Suprapubic skin (tissue), 4 donors: Measurements from ENCODE around the gene ANTXR2. TPM values are rescaled to one million over a fixed set of nuclear protein-coding genes. Genes with fewer than 3 reads are reported as not detected.

ENCODE experiments used
- DNase-seq, 2 donors: peaks; one replicate each; pipeline ENCODE4 v3.0.0-alpha.2; 2019; ENCODE audit warnings: low spot score in 2 of 2
- H3K27ac ChIP-seq: fragments of 200-600 bp; sonication (generic); one replicate; pipeline ENCODE4 v1.5.1; 2019
- H3K27me3 ChIP-seq: fragments of 200-600 bp; sonication (generic); one replicate; pipeline ENCODE4 v1.5.1; 2019
- H3K36me3 ChIP-seq: fragments of 200-600 bp; sonication (generic); one replicate; pipeline ENCODE4 v1.5.1; 2019
- H3K4me1 ChIP-seq: fragments of 200-600 bp; sonication (generic); one replicate; pipeline ENCODE4 v1.5.1; 2019
- H3K4me3 ChIP-seq: fragments of 200-600 bp; sonication (generic); one replicate; pipeline ENCODE4 v1.5.1; 2019; ENCODE audit warnings: mild to moderate bottlenecking
- H3K9me3 ChIP-seq: fragments of 200-600 bp; sonication (generic); one replicate; pipeline ENCODE4 v1.5.1; 2019
- CTCF ChIP-seq, 2 donors: fragments of 200-600 bp in 1 of 2; fragments of 450-650 bp in 1 of 2; sonication (generic) in 1 of 2; IDR thresholded peaks; one replicate each; pipeline ENCODE4 v1.5.1; 2016 to 2019; ENCODE audit warnings: antibody characterized with exemption in 2 of 2, mild to moderate bottlenecking in 1 of 2, moderate library complexity in 1 of 2
- EP300 ChIP-seq: sonication (generic); formaldehyde crosslinking; IDR thresholded peaks from one replicate; pipeline ENCODE4 v1.6.1; 2017; ENCODE audit warnings: antibody characterized with exemption
- POLR2A ChIP-seq, 2 donors: fragments of 450-650 bp; IDR thresholded peaks; one replicate each; pipeline ENCODE4 v1.6.1; 2017; ENCODE audit warnings: antibody characterized with exemption in 2 of 2, mild to moderate bottlenecking in 2 of 2, moderate library complexity in 2 of 2
- POLR2AphosphoS5 ChIP-seq, 3 donors: sonication (generic); formaldehyde crosslinking; IDR thresholded peaks; one replicate each; pipeline ENCODE4 v1.6.1; 2017; ENCODE audit warnings: antibody characterized with exemption in 3 of 3
- WGBS: methylation state at CpG from one replicate; pipeline ENCODE4 v1.1.5; 2018; 5-methylcytosine and 5-hydroxymethylcytosine counted together
- total RNA-seq, 4 donors: library from RNA; depleted of rRNA; stranded (reverse); fragments of >200 nt; gene quantifications; one replicate each; pipeline ENCODE4 v1.1.0, GENCODE V29; 2016

The ANTXR2 gene
- total RNA-seq, 4 donors from 2014 or later, result 9.8 to 22.2 (median 12.8) TPM

GRCh38 chr4:80078346-80079092 is 5.5 kb upstream of the ANTXR2 start:
- H3K9me3 ChIP-seq, result no peaks in the 10 kb centered on the region
- WGBS, result 95% methylated on average over 3 of the region's 3 CpGs
- TF ChIP-seq POLR2AphosphoS5 (IDR thresholded peaks at IDR 0.05) (no peak), CTCF (IDR thresholded peaks at IDR 0.05) (no peak), POLR2A (IDR thresholded peaks at IDR 0.05) (no peak), EP300 (no peak)
- H3K27ac ChIP-seq, result no peak overlapping the region
- no peak overlapping the region for H3K4me3 ChIP-seq
- H3K36me3 ChIP-seq, result no peaks in the 10 kb centered on the region
- no peaks in the 10 kb centered on the region for H3K27me3 ChIP-seq
- H3K4me1 ChIP-seq, result peaks cover 7% of the 10 kb centered on the region
- DNase-seq, result no peak

- 53% methylated on average over 5 of the region's 5 CpGs for WGBS
- H3K27me3 ChIP-seq, result no peaks in the 10 kb centered on the region
- DNase-seq, result no peak
- H3K27ac ChIP-seq, result no peak overlapping the region
- H3K4me1 ChIP-seq, result peaks cover 12% of the 10 kb centered on the region
- TF ChIP-seq POLR2AphosphoS5 (IDR thresholded peaks at IDR 0.05), result no peak
- no peak for TF ChIP-seq POLR2A (IDR thresholded peaks at IDR 0.05)
- TF ChIP-seq EP300, result no peak
- TF ChIP-seq CTCF (IDR thresholded peaks at IDR 0.05), result no peak
- H3K4me3 ChIP-seq, result no peak overlapping the region
- no peaks in the 10 kb centered on the region for H3K9me3 ChIP-seq
- H3K36me3 ChIP-seq, result no peaks in the 10 kb centered on the region
Measured at GRCh38 chr4:80077639-80078038, 4.6 kb upstream of the ANTXR2 start.

- Histone ChIP-seq H3K36me3 (no peaks in the 10 kb centered on the region), H3K4me1 (peaks cover 14% of the 10 kb centered on the region), H3K4me3 (no peak overlapping the region), H3K27me3 (no peaks in the 10 kb centered on the region), H3K9me3 (no peaks in the 10 kb centered on the region), H3K27ac (no peak overlapping the region)
- DNase-seq, result no peak
- TF ChIP-seq POLR2A (IDR thresholded peaks at IDR 0.05) (no peak), EP300 (no peak), CTCF (IDR thresholded peaks at IDR 0.05) (no peak), POLR2AphosphoS5 (IDR thresholded peaks at IDR 0.05) (no peak)
Measured at GRCh38 chr4:80076681-80077080, 3.7 kb upstream of the ANTXR2 start.

GRCh38 chr4:80075995-80076675 is 3.1 kb upstream of the ANTXR2 start:
- DNase-seq, result no peak
- H3K27ac ChIP-seq, result no peak overlapping the region
- H3K27me3 ChIP-seq, result no peaks in the 10 kb centered on the region
- no peak for TF ChIP-seq CTCF (IDR thresholded peaks at IDR 0.05)
- TF ChIP-seq POLR2A (IDR thresholded peaks at IDR 0.05), result no peak
- no peak for TF ChIP-seq POLR2AphosphoS5 (IDR thresholded peaks at IDR 0.05)
- no peak for TF ChIP-seq EP300
- no peaks in the 10 kb centered on the region for H3K9me3 ChIP-seq
- H3K36me3 ChIP-seq, result no peaks in the 10 kb centered on the region
- no peak overlapping the region for H3K4me3 ChIP-seq
- peaks cover 15% of the 10 kb centered on the region for H3K4me1 ChIP-seq

- Histone ChIP-seq H3K4me1 (peaks cover 23% of the 10 kb centered on the region), H3K9me3 (no peaks in the 10 kb centered on the region), H3K27ac (no peak overlapping the region), H3K4me3 (no peak overlapping the region), H3K36me3 (no peaks in the 10 kb centered on the region), H3K27me3 (no peaks in the 10 kb centered on the region)
- no peak for TF ChIP-seq POLR2AphosphoS5 (IDR thresholded peaks at IDR 0.05)
- TF ChIP-seq POLR2A (IDR thresholded peaks at IDR 0.05), result no peak
- TF ChIP-seq CTCF (IDR thresholded peaks at IDR 0.05), result no peak
- no peak for TF ChIP-seq EP300
- DNase-seq, result no peak
Measured at GRCh38 chr4:80074651-80075050, 1.6 kb upstream of the ANTXR2 start.
